ENCODE data around the gene ZFHX3. TPM values are rescaled to one million over a fixed set of nuclear protein-coding genes. Genes with fewer than 3 reads are reported as not detected.

Gene ZFHX3
- total and polyA plus RNA-seq, 4 donors, result 1.5 to 5.9 (median 3.0) TPM

DNA sequence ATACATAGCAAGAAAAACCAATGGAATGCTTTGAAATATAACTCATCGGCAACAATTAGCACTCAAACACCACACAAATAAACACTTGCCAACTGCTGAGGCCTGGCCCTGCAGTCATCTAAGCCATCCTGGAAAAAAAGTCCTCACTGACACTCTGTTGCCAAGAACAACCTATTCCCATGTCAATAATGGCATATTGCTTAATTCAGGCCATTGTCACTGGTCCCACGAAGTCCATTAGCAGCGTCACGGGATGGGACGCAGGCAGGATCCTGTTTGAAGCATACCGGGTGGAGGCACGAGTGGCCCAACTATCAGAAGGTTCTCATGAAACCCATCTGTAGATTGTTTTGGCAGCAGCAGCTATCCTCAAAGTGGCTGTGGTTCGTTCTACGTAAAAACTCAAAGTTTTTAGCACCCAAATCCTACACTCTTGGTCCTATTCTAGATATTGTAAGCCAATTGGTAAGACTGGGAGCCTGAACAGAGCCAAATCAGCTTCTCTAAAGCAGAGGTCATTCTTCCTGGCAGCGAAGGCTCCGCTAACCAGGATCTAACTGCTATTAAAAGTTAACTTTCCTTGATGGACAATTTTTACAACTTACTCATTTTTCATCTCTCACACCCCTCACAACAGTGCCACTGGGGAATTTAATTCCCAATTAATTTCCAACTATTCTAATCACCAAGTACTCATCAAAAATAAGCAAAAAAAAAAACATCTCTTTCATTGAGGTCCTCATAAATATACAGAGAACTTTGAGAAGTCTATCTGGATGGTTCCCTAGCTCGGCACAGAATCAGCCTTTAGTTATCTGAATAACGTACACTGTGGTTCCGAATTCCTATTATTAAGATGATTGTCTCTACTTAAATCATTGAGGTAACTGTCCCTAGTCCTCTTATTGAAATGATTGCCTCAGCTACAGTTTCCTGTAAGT is 91.5 kb downstream of the ZFHX3 start:
- WGBS, result 58% methylated on average over 14 of the region's 14 CpGs
- DNase-seq (ENCODE audit: low spot score), result no peak

More for the DNA sequence above, 91.5 kb downstream of the ZFHX3 start:
- Histone ChIP-seq H3K9me3 (ENCODE audit: control insufficient read depth in 4 of 4, low read length in 3 of 4) (no peaks in the 10 kb centered on the region), H3K36me3 (ENCODE audit: control insufficient read depth in 4 of 4, insufficient read depth in 3 of 4, low read depth in 1 of 4, low read length in 3 of 4) (peaks cover 0 to 14% (median 5%) of the 10 kb centered on the region in 4 donors), H3K27me3 (ENCODE audit: control insufficient read depth in 4 of 4, insufficient read depth in 4 of 4, low read length in 3 of 4) (no peaks in the 10 kb centered on the region), H3K4me3 (ENCODE audit: low read depth in 1 of 3, low read length in 3 of 3) (no peak overlapping the region), H3K27ac (ENCODE audit: low read depth in 1 of 2, low read length in 2 of 2) (peak overlapping the region; percentile 52 to 60), H3K4me1 (ENCODE audit: control insufficient read depth in 4 of 4, insufficient read depth in 4 of 4, low read length in 3 of 4) (peaks cover 0 to 11% (median 7%) of the 10 kb centered on the region in 4 donors), H3K9ac (ENCODE audit: low read depth in 1 of 2, low read length in 2 of 2) (no peak overlapping the region)
- no peak for TF ChIP-seq HNF4G (IDR thresholded peaks at IDR 0.05)
- no peak for TF ChIP-seq TAF1 (conservative IDR thresholded peaks at IDR 0.05)
- TF ChIP-seq RAD21 (IDR thresholded peaks at IDR 0.05), result peak; percentile 71 to 75
- TF ChIP-seq, protein P1, sequence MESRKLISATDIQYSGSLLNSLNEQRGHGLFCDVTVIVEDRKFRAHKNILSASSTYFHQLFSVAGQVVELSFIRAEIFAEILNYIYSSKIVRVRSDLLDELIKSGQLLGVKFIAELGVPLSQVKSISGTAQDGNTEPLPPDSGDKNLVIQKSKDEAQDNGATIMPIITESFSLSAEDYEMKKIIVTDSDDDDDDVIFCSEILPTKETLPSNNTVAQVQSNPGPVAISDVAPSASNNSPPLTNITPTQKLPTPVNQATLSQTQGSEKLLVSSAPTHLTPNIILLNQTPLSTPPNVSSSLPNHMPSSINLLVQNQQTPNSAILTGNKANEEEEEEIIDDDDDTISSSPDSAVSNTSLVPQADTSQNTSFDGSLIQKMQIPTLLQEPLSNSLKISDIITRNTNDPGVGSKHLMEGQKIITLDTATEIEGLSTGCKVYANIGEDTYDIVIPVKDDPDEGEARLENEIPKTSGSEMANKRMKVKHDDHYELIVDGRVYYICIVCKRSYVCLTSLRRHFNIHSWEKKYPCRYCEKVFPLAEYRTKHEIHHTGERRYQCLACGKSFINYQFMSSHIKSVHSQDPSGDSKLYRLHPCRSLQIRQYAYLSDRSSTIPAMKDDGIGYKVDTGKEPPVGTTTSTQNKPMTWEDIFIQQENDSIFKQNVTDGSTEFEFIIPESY (IDR thresholded peaks at IDR 0.05), result peak; percentile 86
- TF ChIP-seq YY1 (IDR thresholded peaks at IDR 0.05), result peak; percentile 90
- TF ChIP-seq, protein P2, sequence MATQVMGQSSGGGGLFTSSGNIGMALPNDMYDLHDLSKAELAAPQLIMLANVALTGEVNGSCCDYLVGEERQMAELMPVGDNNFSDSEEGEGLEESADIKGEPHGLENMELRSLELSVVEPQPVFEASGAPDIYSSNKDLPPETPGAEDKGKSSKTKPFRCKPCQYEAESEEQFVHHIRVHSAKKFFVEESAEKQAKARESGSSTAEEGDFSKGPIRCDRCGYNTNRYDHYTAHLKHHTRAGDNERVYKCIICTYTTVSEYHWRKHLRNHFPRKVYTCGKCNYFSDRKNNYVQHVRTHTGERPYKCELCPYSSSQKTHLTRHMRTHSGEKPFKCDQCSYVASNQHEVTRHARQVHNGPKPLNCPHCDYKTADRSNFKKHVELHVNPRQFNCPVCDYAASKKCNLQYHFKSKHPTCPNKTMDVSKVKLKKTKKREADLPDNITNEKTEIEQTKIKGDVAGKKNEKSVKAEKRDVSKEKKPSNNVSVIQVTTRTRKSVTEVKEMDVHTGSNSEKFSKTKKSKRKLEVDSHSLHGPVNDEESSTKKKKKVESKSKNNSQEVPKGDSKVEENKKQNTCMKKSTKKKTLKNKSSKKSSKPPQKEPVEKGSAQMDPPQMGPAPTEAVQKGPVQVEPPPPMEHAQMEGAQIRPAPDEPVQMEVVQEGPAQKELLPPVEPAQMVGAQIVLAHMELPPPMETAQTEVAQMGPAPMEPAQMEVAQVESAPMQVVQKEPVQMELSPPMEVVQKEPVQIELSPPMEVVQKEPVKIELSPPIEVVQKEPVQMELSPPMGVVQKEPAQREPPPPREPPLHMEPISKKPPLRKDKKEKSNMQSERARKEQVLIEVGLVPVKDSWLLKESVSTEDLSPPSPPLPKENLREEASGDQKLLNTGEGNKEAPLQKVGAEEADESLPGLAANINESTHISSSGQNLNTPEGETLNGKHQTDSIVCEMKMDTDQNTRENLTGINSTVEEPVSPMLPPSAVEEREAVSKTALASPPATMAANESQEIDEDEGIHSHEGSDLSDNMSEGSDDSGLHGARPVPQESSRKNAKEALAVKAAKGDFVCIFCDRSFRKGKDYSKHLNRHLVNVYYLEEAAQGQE (IDR thresholded peaks at IDR 0.05), result peak; percentile 75
- peak; percentile 98 for TF ChIP-seq FOXA1 (IDR thresholded peaks at IDR 0.05)
- TF ChIP-seq NR2F2 (IDR thresholded peaks at IDR 0.05), result no peak
- TF ChIP-seq EGR1 (IDR thresholded peaks at IDR 0.05; ENCODE audit: low read depth in 2 of 2), result peak in 1 of 2 donors; percentile 69
- peak; percentile 74 for TF ChIP-seq SP1 (IDR thresholded peaks at IDR 0.05)
- TF ChIP-seq, protein P3, sequence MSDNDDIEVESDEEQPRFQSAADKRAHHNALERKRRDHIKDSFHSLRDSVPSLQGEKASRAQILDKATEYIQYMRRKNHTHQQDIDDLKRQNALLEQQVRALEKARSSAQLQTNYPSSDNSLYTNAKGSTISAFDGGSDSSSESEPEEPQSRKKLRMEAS (IDR thresholded peaks at IDR 0.05), result peak; percentile 89
- peak; percentile 62 to 95 for TF ChIP-seq RXRA (IDR thresholded peaks at IDR 0.05)
- TF ChIP-seq CTCF (IDR thresholded peaks at IDR 0.05; ENCODE audit: low read depth, low read length, missing input control), result no peak
- TF ChIP-seq JUND (IDR thresholded peaks at IDR 0.05), result peak in 1 of 2 donors; percentile 79
- no peak for TF ChIP-seq ATF3 (IDR thresholded peaks at IDR 0.05)
- peak; percentile 74 to 92 for TF ChIP-seq HNF4A (conservative IDR thresholded peaks at IDR 0.05)
- peak in 1 of 2 donors; percentile 41 for TF ChIP-seq GABPA (IDR thresholded peaks at IDR 0.05 in 1 of 2, conservative IDR thresholded peaks at IDR 0.05 in 1 of 2)
- peak; percentile 98 for TF ChIP-seq FOXA2 (IDR thresholded peaks at IDR 0.05)

All from liver (tissue), 9 donors.